GM23338 (cell line): ENCODE measurements around the gene TSR3.

ENCODE experiments used
- CREB1 ChIP-seq: fragments of 250-450 bp; sonication (Bioruptor Pico); IDR thresholded peaks from 2 replicates; pipeline ENCODE4 v1.5.0; 2020; ENCODE audit warnings: low read depth, mild to moderate bottlenecking, moderate library complexity
- CTCF ChIP-seq, 2 experiments: fragments of 200-600 bp in 1 of 2; sonication (generic) in 1 of 2; conservative IDR thresholded peaks; 2 replicates each; pipeline versions ENCODE4 v1.5.1 to v1.6.1; 2016 to 2017; ENCODE audit warnings: antibody characterized with exemption in 2 of 2, low read depth in 2 of 2, mild to moderate bottlenecking in 2 of 2, moderate library complexity in 1 of 2
- EZH2 ChIP-seq: fragments of 200-600 bp; sonication (generic); IDR thresholded peaks from one replicate; pipeline ENCODE4 v1.8.0; 2017; ENCODE audit warnings: antibody characterized with exemption, mild to moderate bottlenecking, low read depth; ENCODE audit not compliant: unreplicated experiment
- EZH2phosphoT487 ChIP-seq: fragments of 200-600 bp; sonication (generic); IDR thresholded peaks from one replicate; pipeline ENCODE4 v1.8.1; 2018; ENCODE audit warnings: antibody characterized with exemption; ENCODE audit not compliant: unreplicated experiment
- JUNB ChIP-seq: IDR thresholded peaks from one replicate; pipeline ENCODE4 v1.6.1; 2016; ENCODE audit warnings: antibody characterized with exemption; ENCODE audit not compliant: unreplicated experiment
- NANOG ChIP-seq: IDR thresholded peaks from 2 replicates; pipeline ENCODE4 v1.6.1; 2016; ENCODE audit warnings: antibody characterized with exemption, borderline replicate concordance
- POLR2AphosphoS5 ChIP-seq: IDR thresholded peaks from 2 replicates; pipeline ENCODE4 v1.6.1; 2016; ENCODE audit warnings: antibody characterized with exemption, low read depth
- REST ChIP-seq: IDR thresholded peaks from one replicate; pipeline ENCODE4 v1.6.1; 2018; ENCODE audit warnings: antibody characterized with exemption; ENCODE audit not compliant: unreplicated experiment
- STAT1 ChIP-seq: IDR thresholded peaks from one replicate; pipeline ENCODE4 v1.6.1; 2016; ENCODE audit warnings: antibody characterized with exemption; ENCODE audit not compliant: unreplicated experiment
- ZNF114 ChIP-seq: fragments of 250-450 bp; sonication (Bioruptor Pico); IDR thresholded peaks from 2 replicates; pipeline ENCODE4 v1.5.0; 2020; ENCODE audit warnings: mild to moderate bottlenecking, moderate library complexity
- ZNF331 ChIP-seq: fragments of 250-450 bp; sonication (Bioruptor Pico); IDR thresholded peaks from 2 replicates; pipeline ENCODE4 v1.5.0; 2020; ENCODE audit warnings: low read depth, mild to moderate bottlenecking, moderate library complexity
- ZNF462 ChIP-seq: fragments of 250-450 bp; sonication (Bioruptor Pico); IDR thresholded peaks from 2 replicates; pipeline ENCODE4 v1.5.0; 2020; ENCODE audit warnings: mild to moderate bottlenecking, moderate library complexity
- TF ChIP-seq, protein P1 (sequence below): IDR thresholded peaks from 2 replicates; pipeline ENCODE4 v1.6.1; 2016; ENCODE audit warnings: antibody characterized with exemption

- TF ChIP-seq CTCF (conservative IDR thresholded peaks at IDR 0.05; ENCODE audit: low read depth in 2 of 2) = no peak
- no peak for TF ChIP-seq POLR2AphosphoS5
- TF ChIP-seq EZH2 = no peak
- TF ChIP-seq, protein P1, sequence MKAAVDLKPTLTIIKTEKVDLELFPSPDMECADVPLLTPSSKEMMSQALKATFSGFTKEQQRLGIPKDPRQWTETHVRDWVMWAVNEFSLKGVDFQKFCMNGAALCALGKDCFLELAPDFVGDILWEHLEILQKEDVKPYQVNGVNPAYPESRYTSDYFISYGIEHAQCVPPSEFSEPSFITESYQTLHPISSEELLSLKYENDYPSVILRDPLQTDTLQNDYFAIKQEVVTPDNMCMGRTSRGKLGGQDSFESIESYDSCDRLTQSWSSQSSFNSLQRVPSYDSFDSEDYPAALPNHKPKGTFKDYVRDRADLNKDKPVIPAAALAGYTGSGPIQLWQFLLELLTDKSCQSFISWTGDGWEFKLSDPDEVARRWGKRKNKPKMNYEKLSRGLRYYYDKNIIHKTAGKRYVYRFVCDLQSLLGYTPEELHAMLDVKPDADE = no peak
- no peak for TF ChIP-seq EZH2phosphoT487
- TF ChIP-seq JUNB = no peak
- TF ChIP-seq REST = no peak
- no peak for TF ChIP-seq CREB1 (CRISPR knock-in tag)
- no peak for TF ChIP-seq STAT1
- TF ChIP-seq ZNF331 (CRISPR knock-in tag) = no peak
- no peak for TF ChIP-seq NANOG
- TF ChIP-seq ZNF462 (CRISPR knock-in tag) = no peak
- TF ChIP-seq ZNF114 = no peak
Measured at GRCh38 chr16:1361685-1362360, 10.1 kb upstream of the TSR3 start.
